ENCODE data around the gene RETREG3. TPM values are rescaled to one million over a fixed set of nuclear protein-coding genes. Genes with fewer than 3 reads are reported as not detected.

The RETREG3 gene
- 40.4 and 41.9 TPM in 2 replicates for total RNA-seq

DNA sequence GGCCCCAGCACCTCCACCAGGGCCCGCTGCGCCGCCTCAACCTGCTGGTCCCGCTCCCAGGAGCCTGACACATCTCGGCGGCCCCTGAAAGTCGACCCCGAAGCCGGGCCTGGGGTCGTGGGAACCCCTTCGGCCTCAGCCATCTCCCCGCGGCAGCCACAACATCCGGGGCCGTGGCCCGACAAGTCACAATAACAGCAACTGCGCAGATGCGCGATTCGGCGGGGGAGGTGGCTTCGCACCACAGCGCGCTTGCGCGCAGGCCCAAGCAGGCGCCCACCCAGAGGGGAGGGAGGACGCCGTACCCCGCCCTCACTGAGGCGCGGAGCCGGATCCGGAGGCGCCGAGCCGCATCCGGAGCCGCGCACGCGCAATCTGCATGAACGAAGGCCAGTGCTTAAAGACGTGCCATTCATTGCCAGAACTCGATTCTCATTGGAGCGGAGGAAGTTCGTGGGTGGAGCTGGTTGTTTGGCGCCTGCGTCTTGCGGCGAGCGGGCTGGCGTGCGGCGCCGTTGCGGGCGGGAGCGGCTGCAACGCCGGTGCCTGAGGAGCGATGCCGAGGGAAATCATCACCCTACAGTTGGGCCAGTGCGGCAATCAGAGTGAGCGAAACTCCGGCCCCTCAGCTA lies at the start of gene RETREG3, which contains the start of gene TUBG1:
Gene RETREG3, minus strand, starts transcription at position 193 of the 632 bp plus-strand sequence. Its CDS starts 50 bp downstream, at position 143.
Gene TUBG1, plus strand, starts transcription at position 502 of the 632 bp plus-strand sequence. Its CDS starts 55 bp downstream, at position 557.

GRCh38 chr17:42577532-42578281 lies 31.5 kb downstream of the RETREG3 start, which contains the start of gene PSMC3IP:
Gene PSMC3IP (minus strand): TSS chr17:42577729. CDS start chr17:42577686, 43 bp downstream.

DNA sequence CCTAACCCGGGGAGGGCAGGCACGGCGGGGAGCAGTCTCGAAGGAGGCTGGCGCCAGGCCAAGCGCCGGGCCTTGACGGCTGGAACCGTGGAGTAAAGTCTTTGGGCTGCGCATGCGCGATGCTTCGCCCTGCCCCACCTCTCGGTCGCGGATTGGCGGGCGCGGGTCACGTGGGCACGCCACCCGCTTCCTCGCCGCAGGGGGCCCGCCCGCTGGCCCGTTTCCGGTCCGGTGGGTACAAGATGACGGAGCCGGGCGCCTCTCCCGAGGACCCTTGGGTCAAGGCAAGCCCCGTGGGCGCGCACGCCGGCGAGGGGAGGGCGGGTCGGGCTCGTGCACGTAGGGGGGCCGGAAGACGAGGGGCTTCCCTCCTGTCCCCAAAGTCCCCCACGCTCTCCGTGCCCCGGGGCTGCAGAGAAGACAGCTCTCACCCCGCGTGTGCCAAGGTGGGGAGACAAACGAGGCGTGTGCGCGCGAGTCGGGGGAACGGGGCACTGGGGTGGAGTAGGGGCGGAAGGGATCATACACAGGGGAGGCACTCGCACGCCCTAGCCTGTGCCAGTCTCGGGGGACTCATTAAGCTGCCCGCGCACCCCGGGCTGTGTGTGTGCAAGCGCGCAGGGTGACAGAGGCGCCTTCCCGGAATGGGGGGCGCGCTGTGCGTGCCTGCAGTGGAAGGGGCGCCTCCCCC lies 42.1 kb downstream of the RETREG3 start, which contains the start of gene MLX:
Gene MLX, plus strand, starts transcription at position 218 of the 691 bp plus-strand sequence. Its CDS starts 25 bp downstream, at position 243.

GRCh38 chr17:42561897-42562387 lies 47.2 kb downstream of the RETREG3 start, which contains the start of gene COASY:
Gene COASY (plus strand): TSS chr17:42562148. CDS start chr17:42562623, 475 bp downstream.

DNA sequence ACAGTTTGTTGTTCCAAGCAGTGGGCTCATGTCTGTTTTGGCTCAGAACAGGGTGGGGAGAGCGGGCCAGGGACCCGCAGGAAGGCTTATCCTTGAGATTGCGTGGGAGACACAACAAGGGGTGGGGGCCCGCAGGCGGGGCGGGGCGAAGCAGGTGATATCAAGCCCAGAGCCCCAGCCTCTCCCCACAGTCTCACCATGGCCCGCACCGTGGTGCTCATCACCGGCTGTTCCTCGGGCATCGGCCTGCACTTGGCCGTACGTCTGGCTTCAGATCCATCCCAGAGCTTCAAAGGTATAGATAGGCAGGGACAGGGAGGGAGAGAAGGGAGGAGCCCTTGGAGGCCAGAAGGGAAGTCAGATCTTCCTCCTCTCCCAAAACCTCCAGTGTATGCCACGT lies 56.4 kb downstream of the RETREG3 start, which contains the start of gene HSD17B1:
Gene HSD17B1, plus strand, starts transcription at position 188 of the 400 bp plus-strand sequence. Its CDS starts 11 bp downstream, at position 199.

DNA sequence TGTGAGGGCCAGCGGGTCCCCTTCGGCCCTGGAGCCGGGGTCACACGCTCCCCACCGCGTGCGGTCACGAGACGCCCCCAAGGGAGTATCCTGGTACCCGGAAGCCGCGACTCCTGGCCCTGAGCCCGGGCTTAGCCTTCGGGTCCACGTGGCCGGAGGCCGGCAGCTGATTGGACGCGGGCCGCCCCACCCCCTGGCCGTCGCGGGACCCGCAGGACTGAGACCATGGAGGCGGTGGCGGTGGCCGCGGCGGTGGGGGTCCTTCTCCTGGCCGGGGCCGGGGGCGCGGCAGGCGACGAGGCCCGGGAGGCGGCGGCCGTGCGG lies 73.2 kb downstream of the RETREG3 start, which contains the start of gene NAGLU:
Gene NAGLU, plus strand, starts transcription at position 194 of the 324 bp plus-strand sequence. Its CDS starts 32 bp downstream, at position 226.

Other genes with a start within 250 kb of the RETREG3 start
- gene STAT3, start 220.9 kb downstream of the RETREG3 start, total RNA-seq: 70.4 and 73.1 TPM in 2 replicates
- 463 and 467 TPM in 2 replicates for gene CAVIN1, start 186.1 kb downstream of the RETREG3 start, total RNA-seq
- 59.4 and 63.2 TPM in 2 replicates for gene ATP6V0A1, start 150.5 kb downstream of the RETREG3 start, total RNA-seq
- gene NAGLU, start 73.1 kb downstream of the RETREG3 start, total RNA-seq: 29.1 and 32.9 TPM in 2 replicates
- gene HSD17B1, start 56.5 kb downstream of the RETREG3 start, total RNA-seq: 1.5 and 5.7 TPM in 2 replicates
- gene COASY, start 47.2 kb downstream of the RETREG3 start, total RNA-seq: 6.4 and 7.7 TPM in 2 replicates
- gene MLX, start 42.3 kb downstream of the RETREG3 start, total RNA-seq: 30.1 and 31.0 TPM in 2 replicates
- 2.1 and 2.4 TPM in 2 replicates for gene PSMC3IP, start 31.6 kb downstream of the RETREG3 start, total RNA-seq
- gene TUBG1, start 309 bp upstream of the RETREG3 start, total RNA-seq: 12.3 TPM in 2 replicates
- gene TUBG2, start 49.9 kb upstream of the RETREG3 start, total RNA-seq: 7.8 and 8.8 TPM in 2 replicates
- gene PLEKHH3, start 67.6 kb upstream of the RETREG3 start, total RNA-seq: 10.1 and 12.9 TPM in 2 replicates
- 2.0 and 5.8 TPM in 2 replicates for gene CCR10, start 72.5 kb upstream of the RETREG3 start, total RNA-seq
- gene CNTNAP1, start 73.2 kb upstream of the RETREG3 start, total RNA-seq: 23.4 and 39.4 TPM in 2 replicates
- gene EZH1, start 135.7 kb upstream of the RETREG3 start, total RNA-seq: 13.4 and 16.7 TPM in 2 replicates
- 0.17 TPM in 1 of 2 replicates, not detected in the other for gene RAMP2, start 151.9 kb upstream of the RETREG3 start, total RNA-seq
- gene VPS25, start 164.1 kb upstream of the RETREG3 start, total RNA-seq: 46.5 and 50.2 TPM in 2 replicates
- 0.09 and 0.32 TPM in 2 replicates for gene WNK4, start 171.2 kb upstream of the RETREG3 start, total RNA-seq
- 70.6 and 86.2 TPM in 2 replicates for gene COA3, start 189.3 kb upstream of the RETREG3 start, total RNA-seq
- gene CNTD1, start 189.5 kb upstream of the RETREG3 start, total RNA-seq: 0.16 and 0.94 TPM in 2 replicates
- gene BECN1, start 214.9 kb upstream of the RETREG3 start, total RNA-seq: 170 and 185 TPM in 2 replicates
- gene PSME3, start 224.0 kb upstream of the RETREG3 start, total RNA-seq: 42.0 and 50.3 TPM in 2 replicates
- 0.32 and 0.60 TPM in 2 replicates for gene AOC2, start 235.2 kb upstream of the RETREG3 start, total RNA-seq
- gene AOC3, start 241.8 kb upstream of the RETREG3 start, total RNA-seq: 0.16 and 1.9 TPM in 2 replicates

All from bronchial smooth muscle cell (primary cell).